ENCODE results near the gene SMAD1. TPM values are rescaled to one million over a fixed set of nuclear protein-coding genes. Genes with fewer than 3 reads are reported as not detected.

Gene SMAD1
- total RNA-seq, 1 experiment from 2014 or later: 23.0 TPM

- no peak overlapping the region for H3K4me2 ChIP-seq (ENCODE audit: low read length)
These were observed 24.3 kb downstream of the SMAD1 start for GRCh38 chr4:145505995-145506394.

More at GRCh38 chr4:145505995-145506394, 24.3 kb downstream of the SMAD1 start:
- Histone ChIP-seq H3K27me3 (ENCODE audit: insufficient read depth, low read length) (no peaks in the 10 kb centered on the region), H3K9me3 (ENCODE audit: control insufficient read depth in 1 of 2, insufficient read depth in 1 of 2, low read depth in 1 of 2, low read length in 2 of 2) (peaks cover 0 to 3% of the 10 kb centered on the region in 2 experiments; a peak in 1 of 4 replicates), H3K9ac (ENCODE audit: low read length) (no peak overlapping the region), H2AFZ (ENCODE audit: low read depth, low read length, poor library complexity, severe bottlenecking) (no peak overlapping the region), H3K9me2 (ENCODE audit: insufficient read depth) (no peaks in the 10 kb centered on the region), H3K27ac (ENCODE audit: low read depth, low read length) (no peak overlapping the region), H4K20me1 (ENCODE audit: insufficient read depth) (peaks cover 5% of the 10 kb centered on the region; the same call in 1 of the 2 replicates), H3K4me1 (ENCODE audit: control insufficient read depth in 1 of 2, insufficient read depth in 2 of 2, low read length in 2 of 2) (peaks cover 3 to 8% of the 10 kb centered on the region in 2 experiments; a peak in 2 of 4 replicates), H3K4me3 (replicated peaks in 1 of 2; ENCODE audit: low read depth in 1 of 2, low read length in 2 of 2) (no peak overlapping the region), H3K79me2 (ENCODE audit: insufficient read depth, low read length) (peaks cover 76% of the 10 kb centered on the region), H3K36me3 (ENCODE audit: control insufficient read depth in 1 of 2, insufficient read depth in 2 of 2, low read length in 2 of 2) (no peaks in the 10 kb centered on the region)
- DNase-seq (ENCODE audit: low read depth, low spot score): no peak
- no peak for ATAC-seq
- ChIA-PET CTCF (no interaction called here), RAD21 (ENCODE audit: low non-redundant PET in 1 of 2, low total read pairs in 2 of 2, uncharacterized antibody in 2 of 2, unreplicated experiment in 2 of 2) (no interaction called here), POLR2A (no interaction called here)
- intact Hi-C loops (cut with micrococcal nuclease): no loop called here
- BruUV-seq (replicated peaks): no TSS peak
- no peak for TF ChIP-seq POLR2A (IDR thresholded peaks at IDR 0.05; ENCODE audit: borderline replicate concordance, extremely low read depth, insufficient read depth, insufficient read length)
- TF ChIP-seq CEBPB (IDR thresholded peaks at IDR 0.05; ENCODE audit: low read depth): no peak
- TF ChIP-seq MAX (IDR thresholded peaks at IDR 0.05): no peak
- TF ChIP-seq FOSL1 (IDR thresholded peaks at IDR 0.05; ENCODE audit: low read depth): no peak
- TF ChIP-seq SIN3A (IDR thresholded peaks at IDR 0.05; ENCODE audit: low read depth): no peak
- no peak for TF ChIP-seq RAD21 (IDR thresholded peaks at IDR 0.05; ENCODE audit: low read depth)
- TF ChIP-seq EZH2 (IDR thresholded peaks at IDR 0.05): no peak
- no peak for TF ChIP-seq POLR2AphosphoS5 (IDR thresholded peaks at IDR 0.05; ENCODE audit: low read depth, low read length)
- TF ChIP-seq CTCF (IDR thresholded peaks at IDR 0.05 in 2 of 3, conservative IDR thresholded peaks at IDR 0.05 in 1 of 3; ENCODE audit: borderline replicate concordance in 1 of 3, insufficient read depth in 1 of 3, low read depth in 2 of 3, low read length in 2 of 3): no peak
- no peak for TF ChIP-seq ZFX (IDR thresholded peaks at IDR 0.05)
- no peak for TF ChIP-seq TCF7L2 (IDR thresholded peaks at IDR 0.05; ENCODE audit: borderline replicate concordance, extremely low read depth, insufficient read depth, insufficient read length)
- no peak for TF ChIP-seq YY1 (IDR thresholded peaks at IDR 0.05; ENCODE audit: extremely low read depth, insufficient replicate concordance, low read depth, low read length)
- no peak for TF ChIP-seq ZBTB33 (IDR thresholded peaks at IDR 0.05; ENCODE audit: extremely low read depth, insufficient replicate concordance, low read length)
- TF ChIP-seq ZNF274 (IDR thresholded peaks at IDR 0.05; ENCODE audit: low read depth, low read length): no peak
- no peak for TF ChIP-seq JUND (IDR thresholded peaks at IDR 0.05)
- TF ChIP-seq SRF (IDR thresholded peaks at IDR 0.05; ENCODE audit: low read depth): no peak
- no peak for TF ChIP-seq SP1 (IDR thresholded peaks at IDR 0.05; ENCODE audit: low read depth)

Data from HCT116 (cell line).